Osteocyte (in vitro differentiated cells): ENCODE results near the gene TMEM145. TPM values are rescaled to one million over a fixed set of nuclear protein-coding genes. Genes with fewer than 3 reads are reported as not detected.

Experiments
- DNase-seq: peaks from one replicate; pipeline ENCODE4 v3.0.0; 2021; ENCODE audit warnings: mixed read lengths; ENCODE audit not compliant: unreplicated experiment; ENCODE audit errors: extremely low spot score
- H3K27ac Mint-ChIP-seq: one replicate; pipeline ENCODE4 v1.8.0; 2021; ENCODE audit warnings: mild to moderate bottlenecking, mixed read lengths; ENCODE audit not compliant: unreplicated experiment
- H3K27me3 Mint-ChIP-seq: one replicate; pipeline ENCODE4 v1.8.0; 2021; ENCODE audit warnings: mixed read lengths; ENCODE audit not compliant: unreplicated experiment
- H3K36me3 Mint-ChIP-seq: one replicate; pipeline ENCODE4 v1.8.0; 2021; ENCODE audit warnings: mixed read lengths; ENCODE audit not compliant: unreplicated experiment
- H3K4me1 Mint-ChIP-seq: one replicate; pipeline ENCODE4 v1.8.0; 2021; ENCODE audit warnings: mixed read lengths; ENCODE audit not compliant: unreplicated experiment
- H3K4me3 Mint-ChIP-seq: one replicate; pipeline ENCODE4 v1.8.0; 2021; ENCODE audit warnings: mild to moderate bottlenecking, moderate library complexity, mixed read lengths; ENCODE audit not compliant: unreplicated experiment
- H3K9me3 Mint-ChIP-seq: one replicate; pipeline ENCODE4 v1.8.0; 2021; ENCODE audit warnings: mixed read lengths; ENCODE audit not compliant: unreplicated experiment
- total RNA-seq: library from RNA; stranded (reverse); gene quantifications from 2 replicates; pipeline ENCODE4 v1.2.1, GENCODE V29; 2021
- TF ChIP-seq, protein P1 (sequence below): fragments of 200-600 bp; sonication (generic); IDR thresholded peaks from 2 replicates; pipeline ENCODE4 v1.5.0; 2021; ENCODE audit warnings: antibody characterized with exemption, mild to moderate bottlenecking, moderate library complexity

Gene TMEM145
- total RNA-seq, 1 donor from 2014 or later, result 0.78 TPM

GRCh38 chr19:42289556-42290041 is 23.5 kb upstream of the TMEM145 start:
- DNase-seq, result no peak
- TF ChIP-seq, protein P1, sequence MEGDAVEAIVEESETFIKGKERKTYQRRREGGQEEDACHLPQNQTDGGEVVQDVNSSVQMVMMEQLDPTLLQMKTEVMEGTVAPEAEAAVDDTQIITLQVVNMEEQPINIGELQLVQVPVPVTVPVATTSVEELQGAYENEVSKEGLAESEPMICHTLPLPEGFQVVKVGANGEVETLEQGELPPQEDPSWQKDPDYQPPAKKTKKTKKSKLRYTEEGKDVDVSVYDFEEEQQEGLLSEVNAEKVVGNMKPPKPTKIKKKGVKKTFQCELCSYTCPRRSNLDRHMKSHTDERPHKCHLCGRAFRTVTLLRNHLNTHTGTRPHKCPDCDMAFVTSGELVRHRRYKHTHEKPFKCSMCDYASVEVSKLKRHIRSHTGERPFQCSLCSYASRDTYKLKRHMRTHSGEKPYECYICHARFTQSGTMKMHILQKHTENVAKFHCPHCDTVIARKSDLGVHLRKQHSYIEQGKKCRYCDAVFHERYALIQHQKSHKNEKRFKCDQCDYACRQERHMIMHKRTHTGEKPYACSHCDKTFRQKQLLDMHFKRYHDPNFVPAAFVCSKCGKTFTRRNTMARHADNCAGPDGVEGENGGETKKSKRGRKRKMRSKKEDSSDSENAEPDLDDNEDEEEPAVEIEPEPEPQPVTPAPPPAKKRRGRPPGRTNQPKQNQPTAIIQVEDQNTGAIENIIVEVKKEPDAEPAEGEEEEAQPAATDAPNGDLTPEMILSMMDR, result no peak
- H3K27ac Mint-ChIP-seq, result no peak overlapping the region
- H3K4me3 Mint-ChIP-seq, result no peak overlapping the region
- H3K4me1 Mint-ChIP-seq, result peaks cover 19% of the 10 kb centered on the region
- no peaks in the 10 kb centered on the region for H3K9me3 Mint-ChIP-seq
- H3K27me3 Mint-ChIP-seq, result no peaks in the 10 kb centered on the region
- peaks cover 32% of the 10 kb centered on the region for H3K36me3 Mint-ChIP-seq

DNA sequence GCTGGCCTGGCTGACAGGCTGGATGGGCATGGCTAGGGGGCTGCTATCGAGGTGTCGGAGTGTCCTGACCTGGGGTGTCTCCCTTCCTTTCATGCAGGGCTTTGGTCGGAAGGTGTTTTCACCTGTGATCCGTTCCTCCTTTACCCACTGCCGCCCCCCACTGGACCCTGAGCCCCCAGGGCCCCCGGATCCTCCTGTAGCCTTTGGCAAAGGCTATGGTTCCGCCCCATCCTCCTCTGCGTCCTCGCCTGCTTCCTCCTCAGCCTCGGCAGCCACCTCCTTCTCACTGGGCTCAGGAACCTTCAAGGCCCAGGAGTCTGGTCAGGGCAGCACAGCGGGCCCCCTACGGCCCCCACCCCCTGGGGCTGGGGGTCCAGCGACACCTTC is 23.0 kb upstream of the TMEM145 start:
- Mint-ChIP-seq H3K4me3 (no peak overlapping the region), H3K27me3 (no peaks in the 10 kb centered on the region), H3K27ac (no peak overlapping the region), H3K9me3 (no peaks in the 10 kb centered on the region), H3K4me1 (peaks cover 14% of the 10 kb centered on the region), H3K36me3 (peaks cover 32% of the 10 kb centered on the region)
- DNase-seq, result no peak
- TF ChIP-seq, protein P1, result no peak

DNA sequence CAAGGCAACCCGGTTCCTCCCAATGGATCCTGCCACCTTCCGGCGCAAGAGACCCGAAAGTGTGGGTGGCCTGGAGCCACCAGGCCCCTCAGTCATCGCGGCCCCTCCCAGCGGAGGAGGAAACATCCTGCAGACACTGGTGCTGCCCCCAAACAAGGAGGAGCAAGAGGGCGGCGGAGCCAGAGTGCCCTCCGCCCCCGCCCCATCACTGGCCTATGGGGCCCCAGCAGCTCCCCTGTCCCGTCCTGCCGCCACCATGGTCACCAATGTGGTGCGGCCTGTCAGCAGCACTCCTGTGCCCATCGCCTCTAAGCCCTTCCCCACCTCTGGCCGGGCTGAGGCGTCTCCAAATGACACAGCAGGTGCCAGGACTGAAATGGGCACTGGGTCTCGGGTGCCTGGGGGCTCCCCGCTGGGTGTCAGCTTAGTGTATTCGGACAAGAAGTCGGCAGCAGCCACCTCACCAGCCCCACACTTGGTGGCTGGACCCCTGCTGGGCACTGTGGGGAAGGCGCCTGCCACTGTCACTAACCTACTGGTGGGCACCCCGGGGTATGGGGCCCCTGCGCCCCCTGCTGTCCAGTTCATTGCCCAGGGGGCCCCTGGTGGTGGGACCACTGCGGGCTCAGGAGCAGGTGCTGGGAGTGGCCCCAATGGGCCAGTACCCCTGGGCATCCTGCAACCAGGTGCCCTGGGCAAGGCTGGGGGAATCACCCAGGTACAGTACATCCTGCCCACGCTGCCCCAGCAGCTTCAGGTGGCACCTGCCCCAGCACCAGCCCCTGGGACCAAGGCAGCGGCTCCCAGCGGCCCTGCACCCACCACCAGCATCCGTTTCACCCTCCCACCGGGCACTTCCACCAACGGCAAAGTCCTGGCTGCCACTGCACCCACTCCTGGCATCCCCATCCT is 22.3 kb upstream of the TMEM145 start:
- H3K27me3 Mint-ChIP-seq, result no peaks in the 10 kb centered on the region
- H3K27ac Mint-ChIP-seq, result no peak overlapping the region
- TF ChIP-seq, protein P1, result peak; percentile 24
- DNase-seq, result peak; percentile 85
- H3K4me1 Mint-ChIP-seq, result peaks cover 8% of the 10 kb centered on the region
- H3K36me3 Mint-ChIP-seq, result peaks cover 32% of the 10 kb centered on the region
- no peak overlapping the region for H3K4me3 Mint-ChIP-seq
- no peaks in the 10 kb centered on the region for H3K9me3 Mint-ChIP-seq

GRCh38 chr19:42291435-42291810 is 21.7 kb upstream of the TMEM145 start:
- Mint-ChIP-seq H3K4me3 (no peak overlapping the region), H3K27ac (no peak overlapping the region), H3K4me1 (peaks cover 1% of the 10 kb centered on the region)

More at GRCh38 chr19:42291435-42291810, 21.7 kb upstream of the TMEM145 start:
- no peaks in the 10 kb centered on the region for H3K27me3 Mint-ChIP-seq
- H3K9me3 Mint-ChIP-seq, result no peaks in the 10 kb centered on the region
- no peak for DNase-seq
- peaks cover 29% of the 10 kb centered on the region for H3K36me3 Mint-ChIP-seq
- TF ChIP-seq, protein P1, result no peak
